IPS DF 6.9 (cell line): ENCODE measurements around the gene TMEM108.

Experiments used
- DNase-seq: peaks from one replicate; pipeline ENCODE4 v3.0.0-alpha.2; 2013; ENCODE audit warnings: low read depth, low spot score
- H3K27ac ChIP-seq: one replicate; pipeline ENCODE4 v1.5.1; 2013; ENCODE audit warnings: low read length, control low read depth
- H3K27me3 ChIP-seq: 2 replicates; pipeline ENCODE4 v1.6.1; 2013; ENCODE audit warnings: mild to moderate bottlenecking, low read length; ENCODE audit not compliant: control insufficient read depth, insufficient read depth
- H3K36me3 ChIP-seq: 2 replicates; pipeline ENCODE4 v1.6.1; 2013; ENCODE audit warnings: low read length; ENCODE audit not compliant: control insufficient read depth, insufficient read depth
- H3K4me1 ChIP-seq: 2 replicates; pipeline ENCODE4 v1.6.1; 2013; ENCODE audit warnings: low read length; ENCODE audit not compliant: control insufficient read depth, insufficient read depth
- H3K4me3 ChIP-seq: 2 replicates; pipeline ENCODE4 v1.5.1; 2013; ENCODE audit warnings: mild to moderate bottlenecking, low read length
- H3K9me3 ChIP-seq: 2 replicates; pipeline ENCODE4 v1.6.1; 2013; ENCODE audit warnings: low read length, inconsistent platforms; ENCODE audit not compliant: control insufficient read depth, insufficient read depth
- WGBS: extraction: QIAGEN DNeasy Blood & Tissue Kit; methylation state at CpG from one replicate; pipeline ENCODE4 v1.1.7; 2013; ENCODE audit warnings: mixed read lengths, missing lambda C conversion rate; ENCODE audit not compliant: insufficient read length, insufficient coverage; 5-methylcytosine and 5-hydroxymethylcytosine counted together

Gene TMEM108

GRCh38 chr3:133401374-133402135 lies 363.4 kb downstream of the TMEM108 start:
- H3K4me1 ChIP-seq: no peaks in the 10 kb centered on the region
- no peak overlapping the region for H3K4me3 ChIP-seq
- no peak for DNase-seq
- no peaks in the 10 kb centered on the region; the same call in 1 of the 2 replicates for H3K9me3 ChIP-seq
- no CpG with 5 or more reads among the region's 2 CpGs for WGBS
- no peaks in the 10 kb centered on the region for H3K36me3 ChIP-seq
- H3K27me3 ChIP-seq: no peaks in the 10 kb centered on the region
- no peak overlapping the region for H3K27ac ChIP-seq

- H3K4me3 ChIP-seq: no peak overlapping the region
- no peaks in the 10 kb centered on the region for H3K4me1 ChIP-seq
- H3K27ac ChIP-seq: no peak overlapping the region
- no peaks in the 10 kb centered on the region; the same call in 1 of the 2 replicates for H3K9me3 ChIP-seq
- WGBS: no CpG with 5 or more reads among the region's 3 CpGs
- no peaks in the 10 kb centered on the region for H3K36me3 ChIP-seq
- no peak for DNase-seq
- H3K27me3 ChIP-seq: no peaks in the 10 kb centered on the region
Observed at GRCh38 chr3:133404920-133405319, 366.7 kb downstream of the TMEM108 start.

DNA sequence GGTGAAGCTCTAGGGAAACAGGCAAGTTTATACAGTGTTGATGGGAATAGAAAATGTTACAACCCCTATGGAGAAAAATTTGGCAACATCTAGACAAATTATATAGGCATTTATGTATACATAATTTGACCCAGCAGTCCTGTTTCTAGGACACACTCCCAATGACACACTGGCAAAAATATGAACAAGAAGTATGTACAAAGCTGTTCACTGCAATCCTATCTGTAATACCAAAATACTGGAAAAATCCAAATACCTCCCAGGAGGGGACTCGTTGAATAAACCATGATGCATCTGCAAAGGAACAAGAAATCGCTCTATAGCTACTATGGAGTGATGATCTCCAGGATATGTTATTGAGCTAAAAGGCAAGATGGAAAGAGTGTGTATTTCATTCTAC lies 370.2 kb downstream of the TMEM108 start:
- DNase-seq: no peak
- Histone ChIP-seq H3K4me3 (no peak overlapping the region), H3K9me3 (no peaks in the 10 kb centered on the region), H3K36me3 (no peaks in the 10 kb centered on the region), H3K4me1 (no peaks in the 10 kb centered on the region), H3K27ac (no peak overlapping the region), H3K27me3 (no peaks in the 10 kb centered on the region)
- no CpG with 5 or more reads among the region's 2 CpGs for WGBS

DNA sequence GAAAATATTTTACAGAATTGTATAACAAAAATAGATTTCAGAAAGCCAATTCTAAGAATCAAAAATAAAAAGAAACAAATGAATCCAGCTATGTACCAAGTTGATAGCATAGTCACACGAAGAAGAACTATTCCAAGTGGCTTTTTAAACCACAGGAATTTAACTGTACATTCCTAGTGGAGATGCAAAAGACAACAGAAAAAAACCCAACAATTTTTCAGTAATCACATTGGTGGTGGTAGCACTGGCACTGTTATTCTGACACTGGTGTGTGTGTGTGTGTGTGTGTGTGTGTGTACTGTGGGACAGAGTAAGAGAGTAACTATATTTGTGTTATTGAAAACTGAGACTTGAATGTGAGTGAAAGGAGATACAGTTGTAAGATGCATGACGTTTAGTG lies 370.8 kb downstream of the TMEM108 start:
- no CpG with 5 or more reads among the region's 2 CpGs for WGBS
- no peaks in the 10 kb centered on the region for H3K9me3 ChIP-seq
- H3K27ac ChIP-seq: no peak overlapping the region
- no peaks in the 10 kb centered on the region for H3K27me3 ChIP-seq
- H3K4me3 ChIP-seq: no peak overlapping the region
- no peaks in the 10 kb centered on the region for H3K36me3 ChIP-seq
- no peak for DNase-seq
- no peaks in the 10 kb centered on the region for H3K4me1 ChIP-seq

DNA sequence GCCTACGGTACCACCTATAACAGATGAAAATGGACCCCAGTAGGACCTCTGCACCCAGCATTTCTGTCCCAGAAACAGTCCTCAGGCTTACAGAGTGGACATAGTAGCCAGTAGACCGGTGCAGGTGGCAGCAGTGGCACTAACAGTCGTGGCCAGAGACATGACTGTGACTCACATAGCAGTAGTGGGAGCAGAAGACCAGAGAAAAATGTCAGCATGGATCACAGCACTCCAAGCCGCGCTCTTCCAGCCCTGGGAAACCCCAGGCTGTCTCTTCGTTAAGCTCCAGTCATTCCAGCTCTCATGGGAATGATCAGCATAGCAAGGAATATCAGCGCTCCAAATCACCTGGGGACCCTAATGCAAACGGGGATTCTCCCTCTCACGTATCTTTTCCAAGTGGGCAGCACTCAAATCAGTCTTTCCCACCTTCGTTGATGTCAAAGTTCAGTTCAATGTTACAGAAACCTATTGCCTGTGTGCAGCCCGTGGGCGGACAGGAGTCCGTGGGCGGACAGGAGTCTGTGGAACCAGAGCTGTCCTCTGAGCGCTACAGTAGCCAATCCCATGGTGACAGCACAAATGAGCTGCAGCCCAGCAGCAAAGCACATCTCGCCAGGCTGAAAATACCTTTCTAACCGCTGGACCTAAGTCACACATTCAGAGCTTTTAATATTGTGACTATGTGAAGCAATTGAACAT lies 372.2 kb downstream of the TMEM108 start:
- Histone ChIP-seq H3K36me3 (no peaks in the 10 kb centered on the region), H3K4me3 (no peak overlapping the region), H3K27ac (no peak overlapping the region), H3K4me1 (no peaks in the 10 kb centered on the region), H3K27me3 (no peaks in the 10 kb centered on the region), H3K9me3 (no peaks in the 10 kb centered on the region)
- DNase-seq: no peak
- no CpG with 5 or more reads among the region's 17 CpGs for WGBS

GRCh38 chr3:133412183-133413132 lies 374.3 kb downstream of the TMEM108 start:
- Histone ChIP-seq H3K9me3 (no peaks in the 10 kb centered on the region), H3K27ac (no peak overlapping the region), H3K27me3 (no peaks in the 10 kb centered on the region), H3K4me1 (no peaks in the 10 kb centered on the region), H3K36me3 (no peaks in the 10 kb centered on the region), H3K4me3 (no peak overlapping the region)
- no CpG with 5 or more reads among the region's 26 CpGs for WGBS
- DNase-seq: no peak

GRCh38 chr3:133413161-133414020 lies 375.2 kb downstream of the TMEM108 start:
- no peaks in the 10 kb centered on the region for H3K36me3 ChIP-seq
- no peak overlapping the region for H3K4me3 ChIP-seq
- H3K9me3 ChIP-seq: no peaks in the 10 kb centered on the region
- no peaks in the 10 kb centered on the region for H3K4me1 ChIP-seq
- no CpG with 5 or more reads among the region's 17 CpGs for WGBS
- H3K27me3 ChIP-seq: no peaks in the 10 kb centered on the region
- no peak overlapping the region for H3K27ac ChIP-seq
- DNase-seq: no peak

- Histone ChIP-seq H3K4me1 (no peaks in the 10 kb centered on the region), H3K27me3 (no peaks in the 10 kb centered on the region), H3K9me3 (no peaks in the 10 kb centered on the region), H3K36me3 (no peaks in the 10 kb centered on the region), H3K4me3 (no peak overlapping the region), H3K27ac (no peak overlapping the region)
- DNase-seq: no peak
- WGBS: 100% methylated on average over 3 of the region's 4 CpGs
Observed at GRCh38 chr3:133414021-133414392, 375.8 kb downstream of the TMEM108 start.

- H3K36me3 ChIP-seq: no peaks in the 10 kb centered on the region
- no peak overlapping the region for H3K27ac ChIP-seq
- H3K27me3 ChIP-seq: no peaks in the 10 kb centered on the region
- DNase-seq: no peak
- H3K4me1 ChIP-seq: 0 out of 2 replicates have a peak, but pooled peaks cover 1% of the 10 kb centered on the region
- no peak overlapping the region for H3K4me3 ChIP-seq
- no peaks in the 10 kb centered on the region for H3K9me3 ChIP-seq
- WGBS: no CpG with 5 or more reads among the region's 7 CpGs
Observed at GRCh38 chr3:133418361-133418760, 380.2 kb downstream of the TMEM108 start.
